ENCODE data around the gene CEMIP.

DNA sequence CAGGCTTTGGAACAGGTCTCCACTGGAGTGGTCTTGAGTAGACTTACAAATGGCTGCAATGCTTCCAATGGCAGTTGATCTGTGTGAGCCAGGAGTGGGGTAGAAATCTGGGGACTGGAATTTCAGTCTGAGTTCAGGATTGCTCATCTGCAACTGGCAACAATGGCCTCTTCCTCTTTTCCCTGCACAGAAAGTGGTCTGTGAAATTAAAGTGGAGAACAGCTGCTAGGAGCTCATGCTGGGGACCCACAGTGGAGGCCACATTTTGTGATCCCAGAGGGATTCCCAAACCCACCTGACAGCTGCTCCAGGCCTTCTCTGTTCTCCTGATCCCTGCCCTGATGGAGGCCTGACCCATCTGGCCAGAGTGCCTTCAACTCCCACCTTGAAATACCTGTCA is 49.6 kb downstream of the CEMIP start:
- TF ChIP-seq, protein P1, sequence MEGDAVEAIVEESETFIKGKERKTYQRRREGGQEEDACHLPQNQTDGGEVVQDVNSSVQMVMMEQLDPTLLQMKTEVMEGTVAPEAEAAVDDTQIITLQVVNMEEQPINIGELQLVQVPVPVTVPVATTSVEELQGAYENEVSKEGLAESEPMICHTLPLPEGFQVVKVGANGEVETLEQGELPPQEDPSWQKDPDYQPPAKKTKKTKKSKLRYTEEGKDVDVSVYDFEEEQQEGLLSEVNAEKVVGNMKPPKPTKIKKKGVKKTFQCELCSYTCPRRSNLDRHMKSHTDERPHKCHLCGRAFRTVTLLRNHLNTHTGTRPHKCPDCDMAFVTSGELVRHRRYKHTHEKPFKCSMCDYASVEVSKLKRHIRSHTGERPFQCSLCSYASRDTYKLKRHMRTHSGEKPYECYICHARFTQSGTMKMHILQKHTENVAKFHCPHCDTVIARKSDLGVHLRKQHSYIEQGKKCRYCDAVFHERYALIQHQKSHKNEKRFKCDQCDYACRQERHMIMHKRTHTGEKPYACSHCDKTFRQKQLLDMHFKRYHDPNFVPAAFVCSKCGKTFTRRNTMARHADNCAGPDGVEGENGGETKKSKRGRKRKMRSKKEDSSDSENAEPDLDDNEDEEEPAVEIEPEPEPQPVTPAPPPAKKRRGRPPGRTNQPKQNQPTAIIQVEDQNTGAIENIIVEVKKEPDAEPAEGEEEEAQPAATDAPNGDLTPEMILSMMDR (conservative IDR thresholded peaks at IDR 0.05; ENCODE audit: low read depth, low read length), result no peak
- no peak for TF ChIP-seq EZH2 (IDR thresholded peaks at IDR 0.05; ENCODE audit: low read length, unreplicated experiment)
- no peak for TF ChIP-seq EZH2phosphoT487 (IDR thresholded peaks at IDR 0.05; ENCODE audit: borderline replicate concordance, low read length)

All from PC-3 (cell line).